GM12801 (cell line): Measurements from ENCODE around the gene CLINT1.

Source experiments
- CTCF ChIP-seq: IDR thresholded peaks from one replicate; pipeline ENCODE4 v1.5.1; 2011; ENCODE audit warnings: control low read depth; ENCODE audit not compliant: insufficient read length; ENCODE audit errors: extremely low read depth

The CLINT1 gene

GRCh38 chr5:157835041-157835440 is 23.9 kb downstream of the CLINT1 start:
- TF ChIP-seq CTCF = no peak

- no peak for TF ChIP-seq CTCF
These were observed 29.9 kb downstream of the CLINT1 start for GRCh38 chr5:157828944-157829639.

- no peak for TF ChIP-seq CTCF
These were observed 30.6 kb downstream of the CLINT1 start for GRCh38 chr5:157828105-157828943.

GRCh38 chr5:157827423-157827822 is 31.5 kb downstream of the CLINT1 start:
- TF ChIP-seq CTCF = no peak

GRCh38 chr5:157823655-157824054 is 35.3 kb downstream of the CLINT1 start:
- no peak for TF ChIP-seq CTCF

GRCh38 chr5:157821822-157822622 is 36.9 kb downstream of the CLINT1 start:
- TF ChIP-seq CTCF = no peak

- TF ChIP-seq CTCF = no peak
These were observed 37.5 kb downstream of the CLINT1 start for GRCh38 chr5:157821405-157821804.
